GM23338 (cell line): ENCODE measurements around the gene M1AP. TPM values are rescaled to one million over a fixed set of nuclear protein-coding genes. Genes with fewer than 3 reads are reported as not detected.

Experiments
- ATAC-seq: fragments of 200-7000 bp; cut with Tn5 transposase; 3 replicates; pipeline ENCODE4 v1.9.1; 2020
- DNase-seq: peaks from one replicate; pipeline ENCODE4 v3.0.0-alpha.2; 2015; ENCODE audit warnings: low spot score
- H2AFZ ChIP-seq: fragments of 200-600 bp; sonication (generic); 2 replicates; pipeline ENCODE4 v1.8.0; 2016; ENCODE audit warnings: antibody characterized with exemption, mild to moderate bottlenecking, moderate library complexity
- H3F3A ChIP-seq: fragments of 200-600 bp; sonication (generic); replicated peaks from 2 replicates; pipeline ENCODE4 v1.8.0; 2017; ENCODE audit warnings: antibody characterized with exemption, mixed run types, low read depth
- H3K27ac ChIP-seq: fragments of 200-600 bp; sonication (generic); 2 replicates; pipeline ENCODE4 v1.6.1; 2016; ENCODE audit warnings: low read depth
- H3K27me3 ChIP-seq: fragments of 200-600 bp; sonication (generic); 2 replicates; pipeline ENCODE4 v1.8.0; 2016; ENCODE audit warnings: mild to moderate bottlenecking, mixed run types, moderate library complexity; ENCODE audit not compliant: insufficient read depth
- H3K36me3 ChIP-seq: fragments of 200-600 bp; sonication (generic); 2 replicates; pipeline ENCODE4 v1.8.0; 2016; ENCODE audit warnings: mild to moderate bottlenecking; ENCODE audit not compliant: insufficient read depth
- H3K4me1 ChIP-seq: fragments of 200-600 bp; sonication (generic); 2 replicates; pipeline ENCODE4 v1.8.0; 2016; ENCODE audit warnings: mild to moderate bottlenecking, moderate library complexity; ENCODE audit not compliant: insufficient read depth
- H3K4me2 ChIP-seq: fragments of 200-600 bp; sonication (generic); 2 replicates; pipeline ENCODE4 v1.7.1; 2017; ENCODE audit warnings: mixed run types
- H3K4me3 ChIP-seq: fragments of 200-600 bp; sonication (generic); 2 replicates; pipeline ENCODE4 v1.6.1; 2016; ENCODE audit warnings: mixed run types
- H3K79me2 ChIP-seq: fragments of 200-600 bp; sonication (generic); replicated peaks from 2 replicates; pipeline ENCODE4 v1.8.0; 2017; ENCODE audit warnings: mild to moderate bottlenecking; ENCODE audit not compliant: insufficient read depth
- H3K9me2 ChIP-seq: fragments of 200-600 bp; sonication (generic); 2 replicates; pipeline ENCODE4 v1.8.0; 2017; ENCODE audit not compliant: insufficient read depth
- H4K20me1 ChIP-seq: fragments of 200-600 bp; sonication (generic); replicated peaks from 2 replicates; pipeline ENCODE4 v1.8.0; 2017; ENCODE audit warnings: mild to moderate bottlenecking; ENCODE audit not compliant: insufficient read depth
- H3K27ac Mint-ChIP-seq: 2 replicates; pipeline ENCODE4 v1.8.0; 2020; ENCODE audit warnings: inconsistent platforms, mild to moderate bottlenecking, moderate library complexity, mixed read lengths
- H3K27me3 Mint-ChIP-seq: 3 replicates; pipeline ENCODE4 v1.8.0; 2022; ENCODE audit warnings: low read depth, mild to moderate bottlenecking, moderate library complexity, mixed read lengths, inconsistent platforms; ENCODE audit not compliant: insufficient read depth, poor library complexity
- H3K36me3 Mint-ChIP-seq: 3 replicates; pipeline ENCODE4 v1.8.0; 2021; ENCODE audit warnings: low read depth, mild to moderate bottlenecking, inconsistent platforms, moderate library complexity, mixed read lengths
- H3K4me1 Mint-ChIP-seq: 3 replicates; pipeline ENCODE4 v1.8.0; 2020; ENCODE audit warnings: mild to moderate bottlenecking, inconsistent platforms, mixed read lengths
- H3K4me3 Mint-ChIP-seq: 3 replicates; pipeline ENCODE4 v1.8.0; 2021; ENCODE audit warnings: moderate library complexity, mild to moderate bottlenecking, inconsistent platforms, mixed read lengths
- H3K9me3 Mint-ChIP-seq: 3 replicates; pipeline ENCODE4 v1.8.0; 2020; ENCODE audit warnings: moderate library complexity, mild to moderate bottlenecking, inconsistent platforms, mixed read lengths
- CREB1 ChIP-seq: fragments of 250-450 bp; sonication (Bioruptor Pico); IDR thresholded peaks from 2 replicates; pipeline ENCODE4 v1.5.0; 2020; ENCODE audit warnings: low read depth, mild to moderate bottlenecking, moderate library complexity
- EZH2phosphoT487 ChIP-seq: fragments of 200-600 bp; sonication (generic); IDR thresholded peaks from one replicate; pipeline ENCODE4 v1.8.1; 2018; ENCODE audit warnings: antibody characterized with exemption; ENCODE audit not compliant: unreplicated experiment
- POLR2AphosphoS5 ChIP-seq: IDR thresholded peaks from 2 replicates; pipeline ENCODE4 v1.6.1; 2016; ENCODE audit warnings: antibody characterized with exemption, low read depth
- STAT1 ChIP-seq: IDR thresholded peaks from one replicate; pipeline ENCODE4 v1.6.1; 2016; ENCODE audit warnings: antibody characterized with exemption; ENCODE audit not compliant: unreplicated experiment
- ZNF114 ChIP-seq: fragments of 250-450 bp; sonication (Bioruptor Pico); IDR thresholded peaks from 2 replicates; pipeline ENCODE4 v1.5.0; 2020; ENCODE audit warnings: mild to moderate bottlenecking, moderate library complexity
- ZNF462 ChIP-seq: fragments of 250-450 bp; sonication (Bioruptor Pico); IDR thresholded peaks from 2 replicates; pipeline ENCODE4 v1.5.0; 2020; ENCODE audit warnings: mild to moderate bottlenecking, moderate library complexity
- polyA plus RNA-seq: library from polyadenylated mRNA; unstranded; fragments of >200 nt; fragmentation: Nextera tagmentation; extraction: Ambion mirVana; gene quantifications from 2 replicates; pipeline ENCODE4 v1.2.1, GENCODE V29; 2016
- total RNA-seq: library from RNA; depleted of rRNA; stranded (reverse); fragments of >200 nt; shearing (Covaris generic); gene quantifications from 2 replicates; pipeline ENCODE4 v1.2.3, GENCODE V29; 2014
- TF ChIP-seq, protein P1 (sequence below): IDR thresholded peaks from 2 replicates; pipeline ENCODE4 v1.6.1; 2016; ENCODE audit warnings: antibody characterized with exemption

Gene M1AP
- total and polyA plus RNA-seq, 2 experiments from 2014 or later, result 5.1 to 12.1 TPM

DNA sequence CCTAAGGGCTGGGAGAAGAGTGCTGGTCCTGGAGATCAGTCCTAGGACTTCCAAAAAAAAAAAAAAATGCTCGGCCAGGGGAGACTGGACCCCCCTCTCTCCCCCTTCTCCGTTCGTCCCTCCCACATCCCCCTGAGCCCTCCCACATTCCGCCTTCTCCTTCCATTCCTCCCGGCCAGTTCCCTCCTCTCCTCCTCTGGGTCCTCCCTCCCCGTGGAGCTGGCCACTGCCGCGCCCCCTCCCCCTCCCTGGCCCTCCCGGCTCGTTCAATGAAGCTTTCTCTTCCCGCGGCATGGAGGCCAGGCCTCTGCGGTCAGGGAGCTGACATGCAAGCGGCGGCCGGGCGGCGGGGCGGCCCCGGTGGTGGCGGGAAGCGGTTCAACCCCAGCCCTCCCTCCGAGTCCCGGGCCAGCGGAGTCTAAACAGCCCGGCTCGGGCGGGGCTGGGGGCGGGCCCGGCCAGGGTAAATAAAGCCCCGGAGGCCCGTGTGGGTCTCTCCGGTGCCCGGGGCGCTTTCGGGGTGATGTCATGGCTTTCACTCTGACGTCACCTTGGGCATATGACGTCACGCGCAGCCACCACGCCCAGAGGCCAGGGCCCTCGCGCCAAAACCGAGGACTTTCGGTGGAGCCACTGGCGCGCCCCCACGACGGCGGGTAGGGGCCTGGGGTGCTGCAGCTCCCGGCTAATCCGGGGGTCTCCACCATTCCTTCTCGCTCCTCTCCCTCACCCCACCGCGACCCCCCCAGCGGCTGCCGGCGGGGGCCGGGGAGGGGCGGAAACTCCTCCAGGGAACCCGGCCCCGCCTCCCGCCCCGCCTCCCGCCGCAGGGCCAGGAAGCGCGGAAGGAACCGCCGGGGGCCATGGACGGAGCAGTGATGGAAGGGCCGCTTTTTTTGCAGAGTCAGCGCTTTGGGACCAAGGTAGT is 94.0 kb downstream of the M1AP start, which contains the start of the genes DOK1 and LOXL3 (continued):
- TF ChIP-seq ZNF462 (CRISPR knock-in tag) (no peak), EZH2phosphoT487 (no peak), POLR2AphosphoS5 (peak; percentile 54), CREB1 (CRISPR knock-in tag) (peak; percentile 100)

DNA sequence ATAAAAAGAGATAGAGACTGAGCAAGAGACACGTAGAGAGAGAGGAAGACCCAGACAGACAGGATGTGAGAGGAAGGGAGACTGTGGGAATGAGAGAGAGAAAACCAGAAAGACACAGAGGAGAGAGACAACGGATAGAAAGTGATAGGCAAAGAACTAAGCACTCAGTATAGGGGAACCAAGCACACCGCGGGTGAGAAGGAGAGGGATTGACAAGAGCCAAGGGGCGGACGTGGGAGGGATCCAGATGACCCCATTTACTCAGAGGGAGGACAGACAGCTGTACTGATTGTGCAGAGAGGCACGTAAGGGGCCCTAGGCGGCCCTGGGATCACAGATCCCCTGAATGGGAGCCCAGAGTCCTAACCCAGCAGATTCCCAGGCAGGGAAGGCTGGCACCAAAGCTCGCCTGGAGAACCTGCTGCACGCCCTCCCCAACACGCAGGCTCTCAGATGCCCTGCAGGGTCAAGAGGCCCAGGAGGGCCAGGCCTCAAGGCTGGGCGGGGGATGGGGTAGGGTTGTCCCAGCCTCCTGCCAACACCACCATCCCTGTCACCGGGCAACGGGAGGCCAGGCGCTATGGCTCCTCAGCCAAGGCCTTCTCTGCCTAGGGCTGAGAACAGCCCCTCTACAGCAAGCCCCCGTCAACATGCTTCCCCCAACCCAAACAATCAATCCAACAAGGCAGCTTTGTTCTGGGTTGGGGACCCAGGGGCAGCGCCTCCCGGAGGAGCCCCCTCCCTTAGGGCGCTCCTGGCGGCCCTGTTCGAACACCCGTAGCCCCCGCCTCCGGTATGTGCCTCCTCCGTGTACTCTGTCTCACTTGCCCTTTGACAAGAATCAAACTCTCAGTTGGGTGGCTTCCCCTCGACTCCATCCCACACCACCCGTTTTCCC is 95.0 kb downstream of the M1AP start:
- DNase-seq, result peak; percentile 59
- peak overlapping the region; percentile 96 for H3K4me2 ChIP-seq
- peaks cover 92% of the 10 kb centered on the region for H3K27me3 ChIP-seq
- Mint-ChIP-seq H3K27ac (peak overlapping the region; percentile 54; the same call in 1 of the 2 replicates), H3K4me3 (peak overlapping the region; percentile 83), H3K4me1 (peaks cover 23% of the 10 kb centered on the region), H3K27me3 (peaks cover 79% of the 10 kb centered on the region), H3K9me3 (peaks cover 3% of the 10 kb centered on the region; the same call in 1 of the 3 replicates), H3K36me3 (peaks cover 4% of the 10 kb centered on the region; the same call in 1 of the 3 replicates)
- peaks cover 3% of the 10 kb centered on the region for H3F3A ChIP-seq
- H4K20me1 ChIP-seq, result no peaks in the 10 kb centered on the region; the same call in 1 of the 2 replicates
- ATAC-seq, result peak; percentile 9
- H3K9me2 ChIP-seq, result no peaks in the 10 kb centered on the region
- peaks cover 19% of the 10 kb centered on the region for H3K4me1 ChIP-seq
- H2AFZ ChIP-seq, result peak overlapping the region; percentile 99
- TF ChIP-seq, protein P1, sequence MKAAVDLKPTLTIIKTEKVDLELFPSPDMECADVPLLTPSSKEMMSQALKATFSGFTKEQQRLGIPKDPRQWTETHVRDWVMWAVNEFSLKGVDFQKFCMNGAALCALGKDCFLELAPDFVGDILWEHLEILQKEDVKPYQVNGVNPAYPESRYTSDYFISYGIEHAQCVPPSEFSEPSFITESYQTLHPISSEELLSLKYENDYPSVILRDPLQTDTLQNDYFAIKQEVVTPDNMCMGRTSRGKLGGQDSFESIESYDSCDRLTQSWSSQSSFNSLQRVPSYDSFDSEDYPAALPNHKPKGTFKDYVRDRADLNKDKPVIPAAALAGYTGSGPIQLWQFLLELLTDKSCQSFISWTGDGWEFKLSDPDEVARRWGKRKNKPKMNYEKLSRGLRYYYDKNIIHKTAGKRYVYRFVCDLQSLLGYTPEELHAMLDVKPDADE, result no peak
- TF ChIP-seq CREB1 (CRISPR knock-in tag) (no peak), STAT1 (no peak), ZNF114 (CRISPR knock-in tag) (no peak), EZH2phosphoT487 (no peak)
- no peaks in the 10 kb centered on the region for H3K36me3 ChIP-seq
- no peaks in the 10 kb centered on the region for H3K79me2 ChIP-seq
- H3K4me3 ChIP-seq, result peak overlapping the region; percentile 93
- H3K27ac ChIP-seq, result 0 out of 2 replicates have a peak overlapping the region, but pooled peaks have one; percentile 72
